Lower leg skin (tissue), 3 donors: Measurements from ENCODE around the gene FBXO39.

Experiments
- POLR2A ChIP-seq, 2 donors: fragments of 450-650 bp; IDR thresholded peaks; one replicate each; pipeline ENCODE4 v1.6.1; 2016 to 2017; ENCODE audit warnings: antibody characterized with exemption in 2 of 2, mild to moderate bottlenecking in 1 of 2, moderate library complexity in 1 of 2
- TF ChIP-seq, protein P1 (sequence below), 3 donors: fragments of 450-650 bp; IDR thresholded peaks; one replicate each; pipeline ENCODE4 v1.5.1; 2016; ENCODE audit warnings: antibody characterized with exemption in 3 of 3, mild to moderate bottlenecking in 3 of 3, moderate library complexity in 2 of 3

- TF ChIP-seq, protein P1, sequence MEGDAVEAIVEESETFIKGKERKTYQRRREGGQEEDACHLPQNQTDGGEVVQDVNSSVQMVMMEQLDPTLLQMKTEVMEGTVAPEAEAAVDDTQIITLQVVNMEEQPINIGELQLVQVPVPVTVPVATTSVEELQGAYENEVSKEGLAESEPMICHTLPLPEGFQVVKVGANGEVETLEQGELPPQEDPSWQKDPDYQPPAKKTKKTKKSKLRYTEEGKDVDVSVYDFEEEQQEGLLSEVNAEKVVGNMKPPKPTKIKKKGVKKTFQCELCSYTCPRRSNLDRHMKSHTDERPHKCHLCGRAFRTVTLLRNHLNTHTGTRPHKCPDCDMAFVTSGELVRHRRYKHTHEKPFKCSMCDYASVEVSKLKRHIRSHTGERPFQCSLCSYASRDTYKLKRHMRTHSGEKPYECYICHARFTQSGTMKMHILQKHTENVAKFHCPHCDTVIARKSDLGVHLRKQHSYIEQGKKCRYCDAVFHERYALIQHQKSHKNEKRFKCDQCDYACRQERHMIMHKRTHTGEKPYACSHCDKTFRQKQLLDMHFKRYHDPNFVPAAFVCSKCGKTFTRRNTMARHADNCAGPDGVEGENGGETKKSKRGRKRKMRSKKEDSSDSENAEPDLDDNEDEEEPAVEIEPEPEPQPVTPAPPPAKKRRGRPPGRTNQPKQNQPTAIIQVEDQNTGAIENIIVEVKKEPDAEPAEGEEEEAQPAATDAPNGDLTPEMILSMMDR (IDR thresholded peaks at IDR 0.05) = no peak
- no peak for TF ChIP-seq POLR2A (IDR thresholded peaks at IDR 0.05)
These were observed 39.8 kb downstream of the FBXO39 start for GRCh38 chr17:6815775-6816174.
